ENCODE results near the gene ROBO1. TPM values are rescaled to one million over a fixed set of nuclear protein-coding genes. Genes with fewer than 3 reads are reported as not detected.

ROBO1 gene
- total RNA-seq, 2 donors from 2014 or later, result 3.0 to 6.7 TPM

GRCh38 chr3:78927759-78928158 is 840.0 kb downstream of the ROBO1 start:
- H3K9me3 Mint-ChIP-seq, result peaks cover 5 to 10% of the 10 kb centered on the region in 2 donors
- no peak overlapping the region for H3K27ac Mint-ChIP-seq
- H3K4me1 Mint-ChIP-seq (ENCODE audit: low read depth), result no peaks in the 10 kb centered on the region
- no peaks in the 10 kb centered on the region for H3K36me3 Mint-ChIP-seq (ENCODE audit: insufficient read depth in 2 of 2)
- no peak for ATAC-seq (replicated peaks in 1 of 2)
- H3K27me3 Mint-ChIP-seq (ENCODE audit: low read depth), result no peaks in the 10 kb centered on the region
- no peak overlapping the region for H3K4me3 Mint-ChIP-seq
- no peak for DNase-seq

DNA sequence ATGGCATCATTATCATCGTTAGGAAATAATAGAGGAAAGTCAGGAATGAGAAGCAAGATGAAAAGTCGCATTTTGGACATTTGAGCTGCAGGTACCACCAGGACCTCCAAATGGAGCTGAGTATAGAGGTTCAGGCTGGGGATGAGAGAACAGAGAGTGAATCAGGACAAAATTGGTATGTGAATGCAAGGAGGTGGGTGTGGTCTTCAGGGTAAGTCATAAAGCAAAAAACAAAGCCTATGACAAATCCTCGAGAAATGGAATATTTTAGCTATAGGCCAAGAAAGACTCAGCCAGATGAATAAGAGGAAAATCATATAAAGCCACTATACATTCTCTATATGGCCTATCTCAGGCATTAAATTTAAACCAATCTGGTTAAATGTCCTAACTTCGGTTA is 841.3 kb downstream of the ROBO1 start:
- H3K9me3 Mint-ChIP-seq, result peaks cover 5 to 10% of the 10 kb centered on the region in 2 donors
- no peaks in the 10 kb centered on the region for H3K27me3 Mint-ChIP-seq (ENCODE audit: low read depth)
- H3K36me3 Mint-ChIP-seq (ENCODE audit: insufficient read depth in 2 of 2), result no peaks in the 10 kb centered on the region
- no peak for DNase-seq
- H3K4me3 Mint-ChIP-seq, result no peak overlapping the region
- no peak for ATAC-seq (replicated peaks in 1 of 2)
- H3K4me1 Mint-ChIP-seq (ENCODE audit: low read depth), result no peaks in the 10 kb centered on the region
- H3K27ac Mint-ChIP-seq, result no peak overlapping the region

DNA sequence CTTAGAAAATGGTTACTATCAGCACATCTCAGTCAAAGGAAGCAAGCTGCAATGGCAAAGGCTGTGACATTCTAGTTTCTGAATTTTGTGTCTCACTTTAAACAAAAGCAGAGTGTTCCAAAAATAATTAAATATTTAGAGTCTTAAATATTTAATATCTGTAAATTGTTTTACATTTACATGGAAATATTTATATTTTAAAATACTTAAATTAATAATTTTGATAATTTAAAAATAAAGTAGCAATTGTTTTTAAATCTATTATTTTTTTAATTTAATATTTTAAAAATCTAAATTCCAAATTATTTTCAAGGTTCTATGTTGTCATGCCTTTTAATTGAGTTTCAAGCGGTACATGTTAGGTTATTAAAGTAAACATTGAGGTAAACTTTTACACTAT is 843.1 kb downstream of the ROBO1 start:
- Mint-ChIP-seq H3K27me3 (ENCODE audit: low read depth) (no peaks in the 10 kb centered on the region), H3K9me3 (peaks cover 5% of the 10 kb centered on the region in 2 donors), H3K4me1 (ENCODE audit: low read depth) (no peaks in the 10 kb centered on the region), H3K36me3 (ENCODE audit: insufficient read depth in 2 of 2) (no peaks in the 10 kb centered on the region), H3K4me3 (no peak overlapping the region), H3K27ac (no peak overlapping the region)
- ATAC-seq (replicated peaks in 1 of 2) (no peak), DNase-seq (no peak)

- Mint-ChIP-seq H3K4me3 (no peak overlapping the region), H3K36me3 (ENCODE audit: insufficient read depth in 2 of 2) (no peaks in the 10 kb centered on the region), H3K27me3 (ENCODE audit: low read depth) (no peaks in the 10 kb centered on the region), H3K4me1 (ENCODE audit: low read depth) (no peaks in the 10 kb centered on the region), H3K27ac (peak overlapping the region; percentile 38), H3K9me3 (no peaks in the 10 kb centered on the region)
- ATAC-seq (replicated peaks in 1 of 2) (peak; percentile 78 to 98), DNase-seq (no peak)
Observed at GRCh38 chr3:78919021-78919755, 848.6 kb downstream of the ROBO1 start.

DNA sequence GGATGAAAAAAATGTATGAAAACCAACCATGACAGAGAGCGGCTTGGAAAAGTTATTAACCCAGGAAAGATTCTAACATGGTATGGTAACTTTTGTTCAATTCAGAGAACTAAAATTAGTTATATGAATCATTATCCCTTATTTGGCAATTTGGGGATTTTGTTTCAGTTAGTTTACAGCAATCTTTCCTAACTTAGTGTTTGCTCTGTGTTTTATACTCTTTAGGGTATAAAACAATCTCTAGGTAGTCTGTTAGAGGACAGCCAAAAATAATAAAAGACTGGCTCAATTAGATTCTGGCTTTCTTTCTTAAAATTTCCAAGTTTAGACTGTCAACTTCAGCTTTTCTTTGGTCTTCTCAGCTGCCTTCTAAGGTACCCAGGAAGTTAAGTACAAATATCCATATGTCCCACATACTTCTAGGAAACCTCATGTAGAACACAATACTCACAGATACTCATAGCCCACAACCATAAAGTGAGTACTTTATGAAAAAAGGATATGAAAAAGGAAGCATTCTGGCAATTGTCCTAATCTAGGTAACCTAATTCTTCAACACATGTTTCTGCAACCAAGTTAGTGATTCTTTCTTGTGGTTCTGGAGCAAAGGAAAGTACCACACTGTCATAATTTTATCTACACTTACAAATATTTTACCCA is 849.3 kb downstream of the ROBO1 start:
- Mint-ChIP-seq H3K27ac (peak overlapping the region; percentile 38), H3K36me3 (ENCODE audit: insufficient read depth in 2 of 2) (no peaks in the 10 kb centered on the region), H3K4me3 (no peak overlapping the region), H3K4me1 (ENCODE audit: low read depth) (no peaks in the 10 kb centered on the region), H3K27me3 (ENCODE audit: low read depth) (no peaks in the 10 kb centered on the region), H3K9me3 (no peaks in the 10 kb centered on the region)
- ATAC-seq (replicated peaks in 1 of 2) (peak; percentile 7 to 58), DNase-seq (no peak)

- DNase-seq (no peak), ATAC-seq (replicated peaks in 1 of 2) (no peak)
- Mint-ChIP-seq H3K36me3 (ENCODE audit: insufficient read depth in 2 of 2) (no peaks in the 10 kb centered on the region), H3K27ac (no peak overlapping the region), H3K27me3 (ENCODE audit: low read depth) (no peaks in the 10 kb centered on the region), H3K4me3 (no peak overlapping the region), H3K4me1 (ENCODE audit: low read depth) (no peaks in the 10 kb centered on the region), H3K9me3 (no peaks in the 10 kb centered on the region)
Observed at GRCh38 chr3:78917536-78917935, 850.3 kb downstream of the ROBO1 start.

DNA sequence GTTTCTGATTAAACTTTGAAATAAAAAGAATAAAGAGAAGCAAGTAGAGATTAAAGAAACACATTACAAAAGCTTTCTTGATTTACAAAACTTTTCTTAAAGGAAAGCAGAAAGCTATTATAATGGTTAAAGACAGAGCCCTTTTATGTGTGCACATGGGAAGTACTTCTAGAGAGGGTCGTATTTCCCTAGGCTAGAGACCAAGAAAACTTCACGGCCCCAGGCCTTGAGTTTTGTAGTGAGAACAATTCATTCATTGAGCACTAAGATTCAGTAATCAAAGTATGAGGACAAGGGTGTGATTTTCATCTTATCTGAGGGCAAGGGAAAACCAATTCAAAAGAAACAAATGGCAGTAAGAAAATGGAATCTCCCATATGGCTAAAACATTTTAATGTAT is 854.1 kb downstream of the ROBO1 start:
- no peaks in the 10 kb centered on the region for H3K36me3 Mint-ChIP-seq (ENCODE audit: insufficient read depth in 2 of 2)
- ATAC-seq (replicated peaks in 1 of 2) (no peak), DNase-seq (no peak)
- no peak overlapping the region for H3K4me3 Mint-ChIP-seq
- no peaks in the 10 kb centered on the region for H3K27me3 Mint-ChIP-seq (ENCODE audit: low read depth)
- H3K9me3 Mint-ChIP-seq, result peaks cover 0 to 2% of the 10 kb centered on the region in 2 donors
- H3K27ac Mint-ChIP-seq, result no peak overlapping the region
- no peaks in the 10 kb centered on the region for H3K4me1 Mint-ChIP-seq (ENCODE audit: low read depth)

DNA sequence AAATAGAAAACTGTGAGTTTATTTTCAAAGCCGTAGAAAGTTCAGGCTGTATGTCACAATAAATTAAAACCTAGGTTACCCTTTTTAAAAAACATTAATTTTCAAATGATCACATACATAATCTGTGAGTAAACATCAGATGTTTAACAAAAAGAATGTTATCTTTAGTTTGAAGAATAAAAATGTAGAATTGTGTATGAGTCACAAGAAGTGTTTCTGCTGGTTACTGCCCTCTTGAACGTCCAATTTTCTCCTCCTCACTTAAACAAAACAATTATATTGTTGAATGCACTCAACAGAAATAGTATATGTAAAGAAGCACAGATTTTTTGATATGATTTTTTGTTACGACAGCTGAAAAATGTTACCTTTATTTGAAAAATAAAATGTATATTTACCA is 855.1 kb downstream of the ROBO1 start:
- peaks cover 0 to 2% of the 10 kb centered on the region in 2 donors for H3K9me3 Mint-ChIP-seq
- H3K4me1 Mint-ChIP-seq (ENCODE audit: low read depth), result no peaks in the 10 kb centered on the region
- no peak for ATAC-seq (replicated peaks in 1 of 2)
- H3K4me3 Mint-ChIP-seq, result no peak overlapping the region
- no peak for DNase-seq
- H3K27me3 Mint-ChIP-seq (ENCODE audit: low read depth), result no peaks in the 10 kb centered on the region
- H3K27ac Mint-ChIP-seq, result no peak overlapping the region
- no peaks in the 10 kb centered on the region for H3K36me3 Mint-ChIP-seq (ENCODE audit: insufficient read depth in 2 of 2)

DNA sequence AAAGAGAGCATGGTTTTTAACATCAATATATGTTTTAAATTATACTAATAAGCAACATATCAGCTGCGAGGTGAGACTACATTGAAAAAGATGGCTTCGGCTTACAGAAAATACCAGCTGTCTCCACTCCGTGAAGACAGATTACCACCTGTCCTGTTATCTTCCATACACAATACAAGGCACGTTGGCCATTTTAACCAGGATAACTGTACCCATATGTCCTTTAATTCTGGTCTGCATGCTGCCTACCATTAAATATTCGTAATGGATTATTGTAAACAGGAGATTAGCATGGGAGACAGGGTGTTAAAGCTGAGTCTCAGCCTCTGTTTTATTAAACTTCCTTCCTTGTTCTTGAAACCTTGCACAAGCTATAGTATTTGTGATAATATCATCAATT is 855.5 kb downstream of the ROBO1 start:
- no peaks in the 10 kb centered on the region for H3K4me1 Mint-ChIP-seq (ENCODE audit: low read depth)
- no peak overlapping the region for H3K27ac Mint-ChIP-seq
- ATAC-seq (replicated peaks in 1 of 2), result no peak
- DNase-seq, result no peak
- no peaks in the 10 kb centered on the region for H3K27me3 Mint-ChIP-seq (ENCODE audit: low read depth)
- H3K9me3 Mint-ChIP-seq, result peaks cover 0 to 2% of the 10 kb centered on the region in 2 donors
- no peaks in the 10 kb centered on the region for H3K36me3 Mint-ChIP-seq (ENCODE audit: insufficient read depth in 2 of 2)
- H3K4me3 Mint-ChIP-seq, result no peak overlapping the region

DNA sequence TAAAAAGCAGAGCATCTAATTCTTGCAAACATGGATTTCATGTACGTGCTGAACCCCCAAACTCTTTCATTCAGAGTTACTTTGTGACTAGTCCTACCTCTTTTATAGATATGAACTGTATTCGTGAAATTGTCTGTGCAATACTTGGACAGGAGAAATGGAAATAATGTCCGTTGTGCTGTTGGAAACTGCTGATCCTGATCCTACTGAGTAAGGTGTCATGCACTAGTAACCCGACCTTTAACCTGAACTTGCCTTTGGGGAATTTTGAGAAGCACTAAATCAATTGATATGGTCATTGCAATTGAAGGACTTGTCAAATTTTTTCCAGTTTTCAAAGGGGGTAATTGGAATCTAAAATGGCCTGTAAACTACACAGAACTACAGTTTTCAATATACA is 856.4 kb downstream of the ROBO1 start:
- H3K4me1 Mint-ChIP-seq (ENCODE audit: low read depth), result no peaks in the 10 kb centered on the region
- H3K36me3 Mint-ChIP-seq (ENCODE audit: insufficient read depth in 2 of 2), result no peaks in the 10 kb centered on the region
- ATAC-seq (replicated peaks in 1 of 2), result no peak
- peaks cover 0 to 2% of the 10 kb centered on the region in 2 donors for H3K9me3 Mint-ChIP-seq
- no peak overlapping the region for H3K27ac Mint-ChIP-seq
- no peak for DNase-seq
- no peak overlapping the region for H3K4me3 Mint-ChIP-seq
- H3K27me3 Mint-ChIP-seq (ENCODE audit: low read depth), result no peaks in the 10 kb centered on the region

DNA sequence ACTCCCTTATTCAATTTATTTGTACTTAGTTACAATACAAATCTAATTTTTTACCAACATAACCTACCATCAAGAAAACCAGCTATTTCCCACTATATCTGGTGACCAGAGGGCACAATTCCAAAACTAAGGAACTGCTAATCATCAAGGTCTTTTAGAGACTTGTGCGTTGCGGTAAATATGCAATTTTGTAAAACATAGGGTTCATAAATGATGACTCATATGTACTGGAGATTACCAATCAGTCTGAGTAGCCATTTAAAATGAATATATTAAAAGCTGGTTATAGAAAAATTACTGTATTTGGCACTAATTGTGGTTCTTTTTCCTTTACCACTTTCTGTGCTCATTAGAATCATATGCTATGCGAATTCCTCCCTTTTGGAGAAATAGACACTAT is 859.6 kb downstream of the ROBO1 start:
- no peaks in the 10 kb centered on the region for H3K36me3 Mint-ChIP-seq (ENCODE audit: insufficient read depth in 2 of 2)
- no peak overlapping the region for H3K4me3 Mint-ChIP-seq
- no peaks in the 10 kb centered on the region for H3K27me3 Mint-ChIP-seq (ENCODE audit: low read depth)
- H3K9me3 Mint-ChIP-seq, result peaks cover 0 to 2% of the 10 kb centered on the region in 2 donors
- no peak overlapping the region for H3K27ac Mint-ChIP-seq
- no peaks in the 10 kb centered on the region for H3K4me1 Mint-ChIP-seq (ENCODE audit: low read depth)
- ATAC-seq (replicated peaks in 1 of 2) (no peak), DNase-seq (no peak)

DNA sequence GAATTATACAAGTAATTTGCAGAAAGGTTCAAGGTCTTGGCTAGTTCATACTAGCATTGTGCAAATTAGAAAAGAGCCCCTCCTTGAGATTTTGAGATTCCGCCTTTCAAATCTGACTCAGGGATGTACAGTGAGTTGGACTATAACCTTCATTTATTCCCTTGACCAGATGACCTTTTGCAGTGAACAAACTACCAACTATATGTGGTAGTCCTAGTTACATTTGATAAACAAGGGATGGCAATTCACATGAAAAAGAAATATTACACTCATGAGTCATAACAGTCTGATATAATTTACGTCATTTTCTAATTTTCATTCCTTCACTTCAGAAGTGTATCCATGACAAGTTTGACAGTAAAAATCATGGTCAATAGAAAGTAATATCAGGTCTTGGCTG is 860.4 kb downstream of the ROBO1 start:
- ATAC-seq (replicated peaks in 1 of 2), result no peak
- H3K4me3 Mint-ChIP-seq, result no peak overlapping the region
- no peaks in the 10 kb centered on the region for H3K36me3 Mint-ChIP-seq (ENCODE audit: insufficient read depth in 2 of 2)
- H3K9me3 Mint-ChIP-seq, result peaks cover 0 to 2% of the 10 kb centered on the region in 2 donors
- H3K27ac Mint-ChIP-seq, result no peak overlapping the region
- no peak for DNase-seq
- H3K4me1 Mint-ChIP-seq (ENCODE audit: low read depth), result no peaks in the 10 kb centered on the region
- no peaks in the 10 kb centered on the region for H3K27me3 Mint-ChIP-seq (ENCODE audit: low read depth)

- H3K9me3 Mint-ChIP-seq, result peaks cover 0 to 2% of the 10 kb centered on the region in 2 donors
Observed at GRCh38 chr3:78906930-78907329, 860.9 kb downstream of the ROBO1 start.

GRCh38 chr3:78906245-78906644 is 861.6 kb downstream of the ROBO1 start:
- ATAC-seq (replicated peaks in 1 of 2) (no peak), DNase-seq (no peak)
- Mint-ChIP-seq H3K36me3 (ENCODE audit: insufficient read depth in 2 of 2) (no peaks in the 10 kb centered on the region), H3K27ac (no peak overlapping the region), H3K9me3 (peaks cover 0 to 2% of the 10 kb centered on the region in 2 donors), H3K4me1 (ENCODE audit: low read depth) (no peaks in the 10 kb centered on the region), H3K4me3 (no peak overlapping the region), H3K27me3 (ENCODE audit: low read depth) (no peaks in the 10 kb centered on the region)

More at GRCh38 chr3:78906930-78907329, 860.9 kb downstream of the ROBO1 start:
- ATAC-seq (replicated peaks in 1 of 2) (no peak), DNase-seq (no peak)
- H3K4me1 Mint-ChIP-seq (ENCODE audit: low read depth), result no peaks in the 10 kb centered on the region
- no peak overlapping the region for H3K27ac Mint-ChIP-seq
- no peaks in the 10 kb centered on the region for H3K36me3 Mint-ChIP-seq (ENCODE audit: insufficient read depth in 2 of 2)
- no peak overlapping the region for H3K4me3 Mint-ChIP-seq
- H3K27me3 Mint-ChIP-seq (ENCODE audit: low read depth), result no peaks in the 10 kb centered on the region

Measured in activated T-cell treated with anti-CD3 and anti-CD28 coated beads, Interleukin-2, amount 50 U/mL, for 72 hours (primary cell).